GM23248 (cell line): Measurements from ENCODE around the gene RAB39A. TPM values are rescaled to one million over a fixed set of nuclear protein-coding genes. Genes with fewer than 3 reads are reported as not detected.
A peak's percentile ranks its signal among the peaks of the same experiment; 100 is the strongest.
"Not testable (repeated sequence)": the region's sequence is repeated elsewhere in the genome, so short reads cannot be mapped to it uniquely, and the experiment has no call there.

Experiments used
- DNase-seq: peaks from one replicate; pipeline ENCODE4 v3.0.0-alpha.2; 2015
- H2AFZ ChIP-seq: fragments of 200-600 bp; sonication (generic); 2 replicates; pipeline ENCODE4 v1.6.1; 2016; ENCODE audit warnings: antibody characterized with exemption
- H3F3A ChIP-seq: fragments of 200-600 bp; sonication (generic); 2 replicates; pipeline ENCODE4 v1.6.1; 2016; ENCODE audit warnings: mild to moderate bottlenecking, antibody characterized with exemption, mixed run types; ENCODE audit not compliant: insufficient read depth
- H3K27ac ChIP-seq: fragments of 200-600 bp; sonication (generic); 2 replicates; pipeline ENCODE4 v1.5.1; 2016; ENCODE audit warnings: mild to moderate bottlenecking
- H3K27me3 ChIP-seq: fragments of 200-600 bp; sonication (generic); replicated peaks from 2 replicates; pipeline ENCODE4 v1.6.1; 2016; ENCODE audit warnings: mild to moderate bottlenecking; ENCODE audit not compliant: insufficient read depth
- H3K36me3 ChIP-seq: fragments of 200-600 bp; sonication (generic); 2 replicates; pipeline ENCODE4 v1.6.1; 2016; ENCODE audit warnings: low read depth, mild to moderate bottlenecking
- H3K4me1 ChIP-seq: fragments of 200-600 bp; sonication (generic); 2 replicates; pipeline ENCODE4 v1.6.1; 2016; ENCODE audit warnings: mild to moderate bottlenecking; ENCODE audit not compliant: insufficient read depth
- H3K4me2 ChIP-seq: fragments of 200-600 bp; sonication (generic); one replicate; pipeline ENCODE4 v1.6.1; 2016; ENCODE audit warnings: mild to moderate bottlenecking; ENCODE audit not compliant: unreplicated experiment
- H3K4me3 ChIP-seq: fragments of 200-600 bp; sonication (generic); 2 replicates; pipeline ENCODE4 v1.5.1; 2016; ENCODE audit warnings: mild to moderate bottlenecking
- H3K79me2 ChIP-seq: fragments of 200-600 bp; sonication (generic); 2 replicates; pipeline ENCODE4 v1.6.1; 2016; ENCODE audit warnings: mild to moderate bottlenecking; ENCODE audit not compliant: insufficient read depth
- H3K9ac ChIP-seq: fragments of 200-600 bp; sonication (generic); 2 replicates; pipeline ENCODE4 v1.6.1; 2016; ENCODE audit warnings: mild to moderate bottlenecking
- H3K9me2 ChIP-seq: fragments of 200-600 bp; sonication (generic); 2 replicates; pipeline ENCODE4 v1.6.1; 2016; ENCODE audit warnings: mixed run types, mild to moderate bottlenecking, moderate library complexity; ENCODE audit not compliant: insufficient read depth
- H3K9me3 ChIP-seq: fragments of 200-600 bp; sonication (generic); one replicate; pipeline ENCODE4 v1.6.1; 2017; ENCODE audit warnings: low read depth
- H4K20me1 ChIP-seq: fragments of 200-600 bp; sonication (generic); 2 replicates; pipeline ENCODE4 v1.6.0; 2016; ENCODE audit not compliant: insufficient read depth
- EZH2 ChIP-seq: fragments of 200-600 bp; sonication (generic); IDR thresholded peaks from 2 replicates; pipeline ENCODE4 v1.6.1; 2018; ENCODE audit warnings: antibody characterized with exemption, mild to moderate bottlenecking; ENCODE audit not compliant: insufficient read depth, poor library complexity, severe bottlenecking
- EZH2phosphoT487 ChIP-seq: fragments of 200-600 bp; sonication (generic); IDR thresholded peaks from 2 replicates; pipeline ENCODE4 v1.6.1; 2018; ENCODE audit warnings: antibody characterized with exemption, moderate library complexity, mild to moderate bottlenecking, low read depth; ENCODE audit not compliant: insufficient read depth
- WGBS, 2 experiments: methylation state at CpG; one replicate each; pipeline ENCODE4 v1.1.6; 2015 to 2017; ENCODE audit warnings: low lambda C conversion rate in 2 of 2, low coverage in 1 of 2; ENCODE audit errors: missing lambda C conversion rate in 2 of 2; 5-methylcytosine and 5-hydroxymethylcytosine counted together
- in situ Hi-C: fragments of 300-500 bp; cut with MboI; formaldehyde crosslinking; loops from 2 replicates; pipeline ENCODE4 v1.15.0; 2020
- polyA plus RNA-seq: library from polyadenylated mRNA; unstranded; fragments of >200 nt; fragmentation: Nextera tagmentation; extraction: Ambion mirVana; gene quantifications from 2 replicates; pipeline ENCODE4 v1.2.1, GENCODE V29; 2016
- total RNA-seq: library from RNA; depleted of rRNA; stranded (reverse); fragments of >200 nt; shearing (Covaris generic); gene quantifications from 2 replicates; pipeline ENCODE4 v1.2.3, GENCODE V29; 2014

Gene RAB39A
- total and polyA plus RNA-seq, 2 experiments from 2014 or later, result not detected

DNA sequence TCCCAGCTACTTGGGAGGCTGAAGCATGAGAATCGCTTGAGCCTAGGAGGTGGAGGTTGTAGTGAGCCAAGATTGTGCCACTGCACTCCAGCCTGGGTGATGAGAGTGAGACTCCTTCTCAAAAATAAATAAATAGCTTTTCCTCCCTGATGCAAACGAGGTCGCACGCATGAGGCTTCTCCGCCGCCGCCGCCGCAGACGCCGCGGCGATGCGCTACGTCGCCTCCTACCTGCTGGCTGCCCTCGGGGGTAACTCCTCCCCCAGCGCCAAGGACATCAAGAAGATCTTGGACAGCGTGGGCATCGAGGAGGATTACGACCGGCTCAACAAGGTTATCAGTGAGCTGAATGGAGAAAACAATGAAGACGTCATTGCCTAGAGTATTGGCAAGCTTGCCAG lies 20.0 kb upstream of the RAB39A start:
- H3K4me1 ChIP-seq, result no peaks in the 10 kb centered on the region
- no peaks in the 10 kb centered on the region for H3K36me3 ChIP-seq
- no peaks in the 10 kb centered on the region for H3K9me3 ChIP-seq
- no peak overlapping the region for H3K4me3 ChIP-seq
- no peak overlapping the region for H3K27ac ChIP-seq
- no peaks in the 10 kb centered on the region for H3F3A ChIP-seq
- no peak overlapping the region for H3K4me2 ChIP-seq
- no peaks in the 10 kb centered on the region for H3K9me2 ChIP-seq
- 89 to 90% methylated on average over 23 of the region's 23 CpGs for WGBS, 2 experiments
- no peaks in the 10 kb centered on the region for H3K79me2 ChIP-seq
- no peak for DNase-seq
- H3K9ac ChIP-seq, result no peak overlapping the region
- no peak overlapping the region for H2AFZ ChIP-seq
- TF ChIP-seq EZH2phosphoT487 (no peak), EZH2 (no peak)
- in situ Hi-C loops, result no loop called here
- H3K27me3 ChIP-seq, result no peaks in the 10 kb centered on the region; the same call in 1 of the 2 replicates
- H4K20me1 ChIP-seq, result no peaks in the 10 kb centered on the region

DNA sequence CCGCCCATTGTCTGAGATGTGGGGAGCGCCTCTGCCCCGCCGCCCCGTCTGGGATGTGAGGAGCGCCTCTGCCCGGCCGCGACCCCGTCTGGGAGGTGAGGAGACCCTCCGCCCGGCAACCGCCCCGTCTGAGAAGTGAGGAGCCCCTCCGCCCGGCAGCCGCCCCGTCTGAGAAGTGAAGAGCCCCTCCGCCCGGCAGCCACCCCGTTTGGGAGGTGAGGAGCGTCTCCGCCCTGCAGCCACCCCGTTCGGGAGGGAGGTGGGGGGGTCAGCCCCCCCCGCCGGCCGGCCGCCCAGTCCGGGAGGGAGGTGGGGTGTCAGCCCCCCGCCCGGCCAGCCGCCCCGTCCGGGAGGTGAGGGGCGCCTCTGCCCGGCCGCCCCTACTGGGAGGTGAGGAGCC lies 15.8 kb upstream of the RAB39A start:
- in situ Hi-C loops, H2AFZ ChIP-seq, DNase-seq, H4K20me1 ChIP-seq, H3K4me1 ChIP-seq, H3K9me3 ChIP-seq, H3K4me2 ChIP-seq, H3K27ac ChIP-seq, H3K79me2 ChIP-seq, H3F3A ChIP-seq, H3K9ac ChIP-seq, H3K36me3 ChIP-seq, H3K27me3 ChIP-seq, H3K4me3 ChIP-seq, H3K9me2 ChIP-seq: not testable (repeated sequence)
- 90% methylated on average over 28 of the region's 38 CpGs; no CpG with 5 or more reads in 1 of the 2 experiments for WGBS, 2 experiments

GRCh38 chr11:107915229-107915628 lies 13.0 kb upstream of the RAB39A start:
- Histone ChIP-seq H3K9me2 (no peaks in the 10 kb centered on the region), H3K9ac (no peak overlapping the region), H3K79me2 (no peaks in the 10 kb centered on the region), H4K20me1 (no peaks in the 10 kb centered on the region), H3K27me3 (no peaks in the 10 kb centered on the region), H3K4me3 (no peak overlapping the region), H3K9me3 (no peaks in the 10 kb centered on the region), H3K4me1 (no peaks in the 10 kb centered on the region), H3K4me2 (no peak overlapping the region), H3F3A (no peaks in the 10 kb centered on the region), H2AFZ (no peak overlapping the region), H3K27ac (no peak overlapping the region), H3K36me3 (no peaks in the 10 kb centered on the region)
- WGBS, 2 experiments, result 70 to 71% methylated on average over 5 of the region's 5 CpGs
- no peak for TF ChIP-seq EZH2phosphoT487
- TF ChIP-seq EZH2, result no peak
- no peak for DNase-seq
- in situ Hi-C loops, result no loop called here

DNA sequence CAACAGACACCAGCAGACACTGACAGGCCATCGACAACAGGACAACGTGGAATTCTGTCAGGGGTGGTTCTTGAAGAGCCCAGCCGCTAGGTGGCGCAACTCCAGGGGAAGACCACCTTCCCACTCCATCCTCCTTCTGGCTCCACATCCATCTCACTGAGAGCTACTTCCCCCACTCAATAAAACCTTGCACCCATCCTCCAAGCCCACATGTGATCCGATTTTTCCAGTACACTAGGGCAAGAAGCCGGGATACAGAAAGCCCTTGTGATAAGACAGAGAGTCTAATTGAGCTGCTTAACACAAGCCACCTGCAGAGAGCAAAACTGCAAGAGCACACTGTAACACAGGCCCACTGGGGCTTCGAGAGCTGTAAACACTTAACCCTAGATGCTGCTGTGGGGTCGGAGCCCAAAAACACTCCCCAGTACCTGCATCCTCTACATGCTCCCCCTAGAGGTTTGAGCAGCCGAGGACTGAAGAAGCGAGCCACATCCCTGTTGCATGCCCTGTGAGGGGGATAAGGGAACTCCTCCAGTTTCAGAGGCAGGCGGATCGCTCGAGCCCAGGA lies 11.5 kb upstream of the RAB39A start:
- Histone ChIP-seq H3K27ac (no peak overlapping the region), H4K20me1 (no peaks in the 10 kb centered on the region), H3K9me3 (no peaks in the 10 kb centered on the region), H3K36me3 (no peaks in the 10 kb centered on the region), H3K9ac (no peak overlapping the region), H3K4me1 (no peaks in the 10 kb centered on the region), H2AFZ (no peak overlapping the region), H3K79me2 (no peaks in the 10 kb centered on the region), H3K27me3 (no peaks in the 10 kb centered on the region; the same call in 1 of the 2 replicates), H3F3A (no peaks in the 10 kb centered on the region), H3K9me2 (no peaks in the 10 kb centered on the region), H3K4me3 (no peak overlapping the region), H3K4me2 (no peak overlapping the region)
- WGBS, 2 experiments, result 20 to 24% methylated on average over 12 of the region's 13 CpGs
- TF ChIP-seq EZH2phosphoT487 (no peak), EZH2 (no peak)
- DNase-seq, result peak; percentile 40
- in situ Hi-C loops, result no loop called here

DNA sequence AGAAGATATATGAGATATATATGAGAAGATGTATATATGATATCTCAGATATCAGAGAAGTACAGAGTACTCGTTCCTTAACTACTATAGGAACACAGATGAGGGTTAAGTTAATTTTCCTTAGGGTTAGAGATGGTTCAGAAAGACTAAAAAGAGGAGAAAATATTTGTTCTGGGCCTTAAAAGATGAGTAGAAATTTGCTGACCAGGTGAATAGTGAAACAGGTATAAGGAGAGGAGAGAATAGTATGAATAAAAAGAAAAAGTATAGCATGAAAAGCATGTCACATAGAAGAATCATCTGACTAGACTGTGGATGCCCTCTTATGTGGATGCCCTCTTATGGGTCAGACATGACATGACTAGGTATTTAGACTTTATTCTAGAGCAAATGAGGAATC lies 6.3 kb upstream of the RAB39A start:
- no peaks in the 10 kb centered on the region; the same call in none of the 2 replicates for H3K27me3 ChIP-seq
- no peaks in the 10 kb centered on the region for H3K36me3 ChIP-seq
- no peak overlapping the region for H3K4me3 ChIP-seq
- no peaks in the 10 kb centered on the region for H3K79me2 ChIP-seq
- H2AFZ ChIP-seq, result no peak overlapping the region
- no peaks in the 10 kb centered on the region for H3K4me1 ChIP-seq
- H4K20me1 ChIP-seq, result no peaks in the 10 kb centered on the region
- no peaks in the 10 kb centered on the region for H3F3A ChIP-seq
- WGBS, 2 experiments, result 35 to 38% methylated on average over 1 of the region's 1 CpG
- H3K4me2 ChIP-seq, result no peak overlapping the region
- H3K9ac ChIP-seq, result no peak overlapping the region
- H3K9me3 ChIP-seq, result no peaks in the 10 kb centered on the region
- H3K9me2 ChIP-seq, result no peaks in the 10 kb centered on the region
- in situ Hi-C loops, result no loop called here
- TF ChIP-seq EZH2phosphoT487 (no peak), EZH2 (no peak)
- no peak overlapping the region for H3K27ac ChIP-seq
- no peak for DNase-seq

DNA sequence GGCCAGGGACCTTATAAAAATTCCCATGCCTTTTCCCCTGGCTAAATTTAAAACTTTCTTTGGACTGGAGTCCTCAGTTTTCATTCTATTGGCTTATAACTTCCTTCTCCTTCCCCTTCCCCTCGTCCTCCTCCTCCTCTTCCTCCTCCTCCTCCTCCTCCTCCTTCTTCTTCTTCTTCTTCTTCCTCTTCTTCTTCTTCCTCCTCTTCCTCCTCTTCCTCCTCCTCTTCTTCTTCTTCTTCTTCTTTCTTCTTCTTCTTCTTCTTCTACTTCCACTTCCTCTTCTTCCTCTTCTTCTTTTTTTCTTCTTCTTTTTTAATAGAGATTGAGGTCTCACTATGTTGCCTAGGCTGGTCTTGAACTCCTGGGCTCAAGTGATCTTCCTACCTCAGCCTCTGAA lies 4.7 kb upstream of the RAB39A start:
- not testable (repeated sequence) for H3K9me3 ChIP-seq

More for the DNA sequence above, 4.7 kb upstream of the RAB39A start:
- H3F3A ChIP-seq, in situ Hi-C loops, H2AFZ ChIP-seq, H3K27me3 ChIP-seq, DNase-seq, H3K9ac ChIP-seq, H3K36me3 ChIP-seq, H3K4me1 ChIP-seq, H3K9me2 ChIP-seq, H3K4me2 ChIP-seq, H3K79me2 ChIP-seq, H4K20me1 ChIP-seq, H3K4me3 ChIP-seq, H3K27ac ChIP-seq: not testable (repeated sequence)
- WGBS, 2 experiments, result 16% methylated on average over 1 of the region's 1 CpG; no CpG with 5 or more reads in 1 of the 2 experiments
